K562 (cell line): Measurements from ENCODE around the gene ZNF750. TPM values are rescaled to one million over a fixed set of nuclear protein-coding genes. Genes with fewer than 3 reads are reported as not detected.

ENCODE experiments used
- ATAC-seq: fragments of 200-7000 bp; cut with Tn5 transposase; 3 replicates; pipeline ENCODE4 v1.9.1; 2020; ENCODE audit warnings: moderate library complexity
- BruUV-seq: library from RNA; stranded (reverse); fragments of 400-500 nt; replicated peaks from 2 replicates; lab custom pipeline; 2021; lab: Mats Ljungman, UMichigan
- CTCF ChIA-PET: fragments of 300-600 bp; formaldehyde crosslinking; extraction: SDS; loops from one replicate; lab custom pipeline; 2021; ENCODE audit warnings: low intra/inter-chr PET ratio; lab: Yijun Ruan, JAX
- POLR2A ChIA-PET: fragments of 300-600, 350-650 bp; sonication (Branson Sonifier 250); formaldehyde crosslinking; extraction: SDS; loops from one replicate; lab custom pipeline; 2021; ENCODE audit warnings: antibody characterized with exemption, inconsistent platforms; lab: Yijun Ruan, JAX
- DNase-seq, 4 experiments: peaks; one replicate each; pipeline versions ENCODE4 v3.0.0 to v3.0.0-alpha.2; 2011 to 2018; ENCODE audit warnings: low spot score in 3 of 4, mixed read lengths in 3 of 4; ENCODE audit errors: extremely low read depth in 1 of 4
- FAIRE-seq: peaks from 2 replicates; lab custom pipeline; 2011; peaks lifted over from hg19 to GRCh38; lab: Jason Lieb, UNC
- H2AFZ ChIP-seq: 2 replicates; pipeline ENCODE4 v1.6.0; 2011; ENCODE audit warnings: low read depth, low read length, control low read depth, inconsistent platforms
- H3K27ac ChIP-seq: fragments of 200-600 bp; 3 replicates; pipeline ENCODE4 v1.8.0; 2011; ENCODE audit warnings: low read depth, mild to moderate bottlenecking, control low read depth, inconsistent platforms, low read length, moderate library complexity, mixed read lengths; ENCODE audit errors: extremely low read depth
- H3K27me3 ChIP-seq, 2 experiments: fragments of 300-600 bp in 1 of 2; 2 replicates in 1 of 2; 3 replicates in 1 of 2; pipeline versions ENCODE4 v1.6.0 to v1.8.0; 2011; ENCODE audit warnings: inconsistent platforms in 2 of 2, low read length in 2 of 2, mild to moderate bottlenecking in 1 of 2, mixed read lengths in 1 of 2, moderate library complexity in 1 of 2; ENCODE audit not compliant: control insufficient read depth in 2 of 2, insufficient read depth in 2 of 2
- H3K36me3 ChIP-seq: fragments of 300-600 bp; 3 replicates; pipeline ENCODE4 v1.8.0; 2011; ENCODE audit warnings: mild to moderate bottlenecking, low read length, inconsistent platforms; ENCODE audit not compliant: control insufficient read depth, insufficient read depth
- H3K4me1 ChIP-seq, 2 experiments: fragments of 200-600 bp in 1 of 2; replicated peaks in 1 of 2; 2 replicates in 1 of 2; 3 replicates in 1 of 2; pipeline versions ENCODE4 v1.5.1 to v1.8.0; 2011; ENCODE audit warnings: inconsistent platforms in 2 of 2, low read length in 2 of 2, mild to moderate bottlenecking in 1 of 2, mixed read lengths in 1 of 2, moderate library complexity in 1 of 2; ENCODE audit not compliant: control insufficient read depth in 2 of 2, insufficient read depth in 2 of 2
- H3K4me2 ChIP-seq: 2 replicates; pipeline ENCODE4 v1.6.1; 2011; ENCODE audit warnings: low read length, control low read depth, inconsistent platforms, mixed read lengths; ENCODE audit not compliant: insufficient read depth
- H3K4me3 ChIP-seq: fragments of 200-600 bp; sonication (generic), shearing (Covaris generic); 2 replicates; pipeline ENCODE4 v1.5.1; 2016; ENCODE audit warnings: control low read depth, inconsistent platforms
- H3K79me2 ChIP-seq: fragments of 200-600 bp; 3 replicates; pipeline ENCODE4 v1.8.0; 2011; ENCODE audit warnings: low read length, inconsistent platforms; ENCODE audit not compliant: control insufficient read depth, insufficient read depth
- H3K9ac ChIP-seq, 2 experiments: 2 replicates each; pipeline versions ENCODE4 v1.6.0 to v1.6.1; 2011; ENCODE audit warnings: low read depth in 2 of 2, low read length in 2 of 2, control low read depth in 1 of 2, inconsistent platforms in 1 of 2, mild to moderate bottlenecking in 1 of 2, mixed read lengths in 1 of 2; ENCODE audit not compliant: insufficient read depth in 1 of 2
- H3K9me1 ChIP-seq: one replicate; pipeline ENCODE4 v1.6.0; 2011; ENCODE audit warnings: inconsistent platforms, mild to moderate bottlenecking, low read length, moderate library complexity; ENCODE audit not compliant: control insufficient read depth, insufficient read depth
- H3K9me3 ChIP-seq: replicated peaks from 2 replicates; pipeline ENCODE4 v1.5.1; 2011; ENCODE audit warnings: low read depth, low read length, inconsistent platforms; ENCODE audit not compliant: control insufficient read depth, insufficient read depth
- H4K20me1 ChIP-seq: replicated peaks from 2 replicates; pipeline ENCODE4 v1.6.1; 2011; ENCODE audit warnings: low read length, inconsistent platforms, mixed read lengths; ENCODE audit not compliant: control insufficient read depth, insufficient read depth
- FOXP4 ChIP-seq: sonication (generic); formaldehyde crosslinking; IDR thresholded peaks from 2 replicates; pipeline ENCODE4 v1.8.0; 2022; ENCODE audit warnings: mild to moderate bottlenecking, missing genetic modification reagents, borderline replicate concordance
- HINFP ChIP-seq: fragments of 450-650 bp; conservative IDR thresholded peaks from 2 replicates; pipeline ENCODE4 v1.6.1; 2016; ENCODE audit warnings: missing genetic modification characterization, low read depth, mild to moderate bottlenecking, control low read depth, missing compliant biosample characterization
- IRF2 ChIP-seq: sonication (generic); formaldehyde crosslinking; IDR thresholded peaks from 2 replicates; pipeline ENCODE4 v1.8.1; 2022; ENCODE audit warnings: mild to moderate bottlenecking, missing genetic modification reagents
- L3MBTL2 ChIP-seq: fragments of 450-650 bp; IDR thresholded peaks from 2 replicates; pipeline ENCODE4 v1.6.1; 2016; ENCODE audit warnings: mild to moderate bottlenecking, moderate library complexity
- MCM5 ChIP-seq: fragments of 450-650 bp; IDR thresholded peaks from 2 replicates; pipeline ENCODE4 v1.6.1; 2016; ENCODE audit warnings: low read depth
- MLLT1 ChIP-seq, 2 experiments: fragments of 450-650 bp; IDR thresholded peaks; 2 replicates each; pipeline ENCODE4 v1.6.1; 2016
- TOE1 ChIP-seq, 2 experiments: fragments of 450-650 bp in 1 of 2; sonication (generic) in 1 of 2; formaldehyde crosslinking in 1 of 2; IDR thresholded peaks; 2 replicates each; pipeline versions ENCODE4 v1.7.1 to v1.8.0; 2016 to 2022; ENCODE audit warnings: borderline replicate concordance in 2 of 2, mild to moderate bottlenecking in 2 of 2, antibody characterized with exemption in 1 of 2, inconsistent platforms in 1 of 2, low read depth in 1 of 2, missing genetic modification reagents in 1 of 2, moderate library complexity in 1 of 2
- WGBS: fragments of 100-300 bp; shearing (Covaris generic); methylation state at CpG from one replicate; pipeline ENCODE4 v1.1.6; 2016; ENCODE audit warnings: low coverage, mixed read lengths; ENCODE audit not compliant: insufficient coverage; ENCODE audit errors: missing lambda C conversion rate; 5-methylcytosine and 5-hydroxymethylcytosine counted together
- in situ Hi-C: fragments of 300-500 bp; cut with MboI; formaldehyde crosslinking; loops from 4 replicates; pipeline ENCODE4 v1.15.0; 2018; ENCODE audit warnings: inconsistent platforms, mixed read lengths
- intact Hi-C: fragments of 100-400 bp; cut with micrococcal nuclease; formaldehyde crosslinking; loops from 2 replicates; pipeline ENCODE4 v1.14.2; 2022
- polyA plus RNA-seq, 8 experiments: library from polyadenylated mRNA; depleted of rRNA in 4 of 8; stranded (reverse) in 5 of 8; unstranded in 3 of 8; fragments of >200 nt; fragmentation: Nextera tagmentation in 2 of 8; fragmentation: Illumina TruSeq in 1 of 8; extraction: Ambion mirVana in 2 of 8; extraction: Trizol in 1 of 8; gene quantifications; 2 replicates each; pipeline versions ENCODE4 v1.2.1 to v1.2.3, GENCODE V29; 2011 to 2014; ENCODE audit warnings: inconsistent platforms in 1 of 8, missing spikeins in 1 of 8
- total RNA-seq, 7 experiments: library from RNA; depleted of rRNA in 6 of 7; stranded (reverse); fragments of >200 nt in 6 of 7; fragmentation: Illumina TruSeq in 2 of 7; extraction: Trizol in 2 of 7; gene quantifications; 2 replicates each; pipeline versions ENCODE4 v1.2.1 to v1.2.3, GENCODE V29; 2011 to 2021; ENCODE audit warnings: low replicate concordance in 1 of 7

Gene ZNF750
- total and polyA plus RNA-seq, 9 of the 15 experiments (the other 6 are each of a cell fraction or from before 2014, with no cell fraction given) = not detected

GRCh38 chr17:82862737-82863382 lies 23.0 kb upstream of the ZNF750 start:
- H3K9me1 ChIP-seq = peaks cover 5% of the 10 kb centered on the region
- POLR2A ChIA-PET = interaction anchor here (0.7 to 2.7 kb wide), 4 partner anchors 11 to 147 kb away, joined by 3 to 12 read pairs (median 4); no protein-coding TSS in a partner anchor
- CTCF ChIA-PET = no interaction called here
- BruUV-seq = no TSS peak
- peaks cover 39 to 83% of the 10 kb centered on the region in 2 experiments for H3K4me1 ChIP-seq
- H3K36me3 ChIP-seq = no peaks in the 10 kb centered on the region; the same call in 2 of the 3 replicates
- in situ Hi-C loops = no loop called here
- FAIRE-seq = peak; percentile 11
- H4K20me1 ChIP-seq = no peaks in the 10 kb centered on the region
- peak; percentile 48 to 55 (median 52) for DNase-seq
- H3K9me3 ChIP-seq = no peaks in the 10 kb centered on the region
- intact Hi-C loops = no loop called here
- no peak overlapping the region; the same call in 1 of the 2 replicates for H2AFZ ChIP-seq
- no peaks in the 10 kb centered on the region for H3K27me3 ChIP-seq
- H3K27ac ChIP-seq = peak overlapping the region; percentile 71; the same call in 2 of the 3 replicates
- H3K9ac ChIP-seq = peak overlapping the region; percentile 6 to 87; a peak in 3 of 4 replicates
- H3K4me3 ChIP-seq = no peak overlapping the region
- ATAC-seq = peak; percentile 5; the same call in 1 of the 3 replicates
- peaks cover 37% of the 10 kb centered on the region; the same call in 2 of the 3 replicates for H3K79me2 ChIP-seq
- no peak overlapping the region; the same call in 1 of the 2 replicates for H3K4me2 ChIP-seq
- WGBS = 54% methylated on average over 25 of the region's 25 CpGs
- TF ChIP-seq TOE1 (IDR thresholded peaks at IDR 0.05; ENCODE audit: borderline replicate concordance) = no peak
- no peak for TF ChIP-seq TOE1 (CRISPR knock-in tag; IDR thresholded peaks at IDR 0.05; ENCODE audit: borderline replicate concordance, low read depth)
- TF ChIP-seq IRF2 (CRISPR knock-in tag) = 0 out of 2 replicates have a peak, but pooled peaks have one; percentile 9
- TF ChIP-seq MLLT1 (IDR thresholded peaks at IDR 0.05) = 0 out of 4 replicates have a peak, but pooled peaks of 1 of the 2 experiments have one; percentile 40
- no peak for TF ChIP-seq MCM5
- TF ChIP-seq FOXP4 (CRISPR knock-in tag) = 0 out of 2 replicates have a peak, but pooled peaks have one; percentile 10
- TF ChIP-seq HINFP (tag) = peak; percentile 83
- 0 out of 2 replicates have a peak, but pooled peaks have one; percentile 12 for TF ChIP-seq L3MBTL2
